Heart right ventricle (tissue), 16 donors: ENCODE measurements around the gene NSUN2. TPM values are rescaled to one million over a fixed set of nuclear protein-coding genes. Genes with fewer than 3 reads are reported as not detected.
"Not testable (repeated sequence)": the region's sequence is repeated elsewhere in the genome, so short reads cannot be mapped to it uniquely, and the experiment has no call there.

ENCODE experiments used
- ATAC-seq, 8 donors: fragments of 200-7000 bp; cut with Tn5 transposase; one replicate each; pipeline ENCODE4 v1.9.1; 2020; ENCODE audit warnings: mild to moderate bottlenecking in 8 of 8, moderate library complexity in 8 of 8, moderate number of reproducible peaks in 1 of 8
- DNase-seq, 2 donors: peaks; one replicate each; pipeline ENCODE4 v3.0.0-alpha.2; 2020
- H3K27ac ChIP-seq, 10 donors: fragments of 200-600 bp; sonication (generic) in 2 of 10; one replicate each; pipeline versions ENCODE4 v1.5.0 to v1.8.0; 2020 to 2022; ENCODE audit warnings: mild to moderate bottlenecking in 3 of 10
- H3K27me3 ChIP-seq, 7 donors: fragments of 200-600 bp; one replicate each; pipeline ENCODE4 v1.8.0; 2021 to 2022; ENCODE audit warnings: mild to moderate bottlenecking in 2 of 7
- H3K36me3 ChIP-seq, 9 donors: fragments of 200-600 bp; sonication (generic) in 1 of 9; one replicate each; pipeline versions ENCODE4 v1.5.0 to v1.8.0; 2020 to 2022; ENCODE audit warnings: mild to moderate bottlenecking in 2 of 9
- H3K4me1 ChIP-seq, 9 donors: fragments of 200-600 bp; sonication (generic) in 1 of 9; one replicate each; pipeline versions ENCODE4 v1.5.0 to v1.8.0; 2020 to 2022; ENCODE audit warnings: mild to moderate bottlenecking in 4 of 9
- H3K4me3 ChIP-seq, 10 donors: fragments of 200-600 bp; sonication (generic) in 2 of 10; one replicate each; pipeline versions ENCODE4 v1.5.0 to v1.8.0; 2020 to 2022; ENCODE audit warnings: mild to moderate bottlenecking in 7 of 10, moderate library complexity in 2 of 10
- H3K9me3 ChIP-seq, 11 donors: fragments of 200-600 bp in 10 of 11; sonication (generic) in 2 of 11; one replicate each; pipeline versions ENCODE4 v1.5.0 to v1.8.0; 2013 to 2022; ENCODE audit warnings: mild to moderate bottlenecking in 2 of 11, control low read depth in 1 of 11, moderate library complexity in 1 of 11
- CTCF ChIP-seq, 9 donors: fragments of 200-600 bp; sonication (generic) in 2 of 9; IDR thresholded peaks; one replicate each; pipeline versions ENCODE4 v1.5.0 to v1.8.0; 2021 to 2022; ENCODE audit warnings: antibody characterized with exemption in 9 of 9, mild to moderate bottlenecking in 5 of 9, moderate library complexity in 1 of 9
- WGBS, 2 donors: extraction: QIAGEN DNeasy Blood & Tissue Kit; methylation state at CpG; one replicate each; pipeline ENCODE4 v1.1.7; 2013; ENCODE audit warnings: inconsistent platforms in 1 of 2; 5-methylcytosine and 5-hydroxymethylcytosine counted together
- intact Hi-C, 10 donors: fragments of 100-400 bp; cut with DNase I; formaldehyde crosslinking; loops; one replicate each; pipeline versions ENCODE4 v1.11.1 to v1.14.2; 2022
- polyA plus RNA-seq, 2 donors: library from polyadenylated mRNA; stranded (reverse); fragments of 200-250 nt; gene quantifications; one replicate each; pipeline ENCODE4 v1.2.3, GENCODE V29; 2013
- total RNA-seq, 10 donors: library from RNA; stranded (reverse); fragmentation: NEBNext Ultra II Directional in 3 of 10; extraction: Animal tissue kit (Norgen Biotek cat#: 25700) in 3 of 10; gene quantifications; one replicate each; pipeline versions ENCODE4 v1.2.1 to v1.2.4, GENCODE V29; 2021 to 2023
- donor health status: Arrhythmogenic right ventricular cardiomyopathy.
- donor health status: ischemic (EF 13 %, LVEDD 7.1; RV severe dilation, severe dysfunction).
- donor health status: healthy with polysubstance abuse.
- donor health status: DM: no; HTN: yes; CAD: no.
- donor health status: DM: no; HTN: no; CAD: no.
- donor health status: ischemic (EF 25% LVEDD 6.9; RV normal size, moderate dysfunction).
- donor health status: ischemic (EF 25% LVEDD 5.7; RV mildly dilated, moderate dysfunction).
- donor health status: healthy.
- donor health status: DM: yes; HTN: yes; CAD: no.
- donor health status: Ischemic cardiomyopathy.
- donor health status: ischemic (EF 35%, LVEDD 5.7; RV mildly dilated, moderate dysfunction).
- donor health status: nonischemic (EF 11% LVEDD 7.7; RV severe dilation, severe dysfunction).
- donor health status: DM: yes; HTN: yes; CAD: no.
- donor health status: PGD.
- donor health status: ischemic (EF 29% LVEDD 5.4; RV normal size, mild dysfunction).
- donor health status: nonischemic (EF 23%, LVEDD 6.1; RV moderate dilation, normal function).

The NSUN2 gene
- total and polyA plus RNA-seq, 12 donors: 27.9 to 42.6 (median 34.9) TPM

GRCh38 chr5:6573651-6574101 lies 59.2 kb downstream of the NSUN2 start:
- peaks cover 0 to 18% (median 4%) of the 10 kb centered on the region in 9 donors for H3K4me1 ChIP-seq
- H3K27ac ChIP-seq: no peak overlapping the region
- intact Hi-C loops: loop anchor here in 6 of 10 donors (10.0 kb wide), 4 partner anchors 129 to 1079 kb away; partner anchors contain the start of gene UBE2QL1 (in 2 of the 6)
- ATAC-seq: no peak
- H3K36me3 ChIP-seq: no peaks in the 10 kb centered on the region
- H3K27me3 ChIP-seq: no peaks in the 10 kb centered on the region
- H3K9me3 ChIP-seq: no peaks in the 10 kb centered on the region
- H3K4me3 ChIP-seq: no peak overlapping the region
- no peak for DNase-seq
- no peak for TF ChIP-seq CTCF (IDR thresholded peaks at IDR 0.05)
- 68 to 74% methylated on average over 12 of the region's 12 CpGs for WGBS, 2 donors

GRCh38 chr5:6572825-6573380 lies 59.9 kb downstream of the NSUN2 start:
- Histone ChIP-seq H3K36me3 (no peaks in the 10 kb centered on the region), H3K9me3 (no peaks in the 10 kb centered on the region), H3K27ac (no peak overlapping the region), H3K27me3 (no peaks in the 10 kb centered on the region), H3K4me3 (no peak overlapping the region), H3K4me1 (peaks cover 0 to 18% (median 4%) of the 10 kb centered on the region in 9 donors)
- 89 to 90% methylated on average over 21 of the region's 21 CpGs for WGBS, 2 donors
- no peak for DNase-seq
- intact Hi-C loops: loop anchor here in 6 of 10 donors (10.0 kb wide), 4 partner anchors 128 to 1078 kb away; partner anchors contain the start of gene UBE2QL1 (in 2 of the 6)
- no peak for TF ChIP-seq CTCF (IDR thresholded peaks at IDR 0.05)
- no peak for ATAC-seq

GRCh38 chr5:6572086-6572824 lies 60.6 kb downstream of the NSUN2 start:
- Histone ChIP-seq H3K4me3 (no peak overlapping the region), H3K4me1 (peaks cover 0 to 18% (median 4%) of the 10 kb centered on the region in 9 donors), H3K27me3 (no peaks in the 10 kb centered on the region), H3K27ac (no peak overlapping the region), H3K36me3 (no peaks in the 10 kb centered on the region), H3K9me3 (no peaks in the 10 kb centered on the region)
- no peak for ATAC-seq
- DNase-seq: no peak
- intact Hi-C loops: loop anchor here in 6 of 10 donors (10.0 kb wide), 4 partner anchors 127 to 1077 kb away; partner anchors contain the start of gene UBE2QL1 (in 2 of the 6)
- 84% methylated on average over 30 of the region's 30 CpGs for WGBS, 2 donors
- no peak for TF ChIP-seq CTCF (IDR thresholded peaks at IDR 0.05)

GRCh38 chr5:6571607-6572006 lies 61.2 kb downstream of the NSUN2 start:
- DNase-seq, H3K27me3 ChIP-seq, H3K27ac ChIP-seq, H3K36me3 ChIP-seq, H3K4me3 ChIP-seq, H3K9me3 ChIP-seq, ATAC-seq: not testable (repeated sequence)
- intact Hi-C loops: loop anchor here in 6 of 10 donors (10.0 kb wide), 4 partner anchors 127 to 1077 kb away; partner anchors contain the start of gene UBE2QL1 (in 2 of the 6)
- 56 to 60% methylated on average over 2 of the region's 2 CpGs for WGBS, 2 donors
- peaks cover 0 to 18% (median 4%) of the 10 kb centered on the region in 9 donors for H3K4me1 ChIP-seq
